K562 (cell line): ENCODE data around the gene SRPK1. TPM values are rescaled to one million over a fixed set of nuclear protein-coding genes. Genes with fewer than 3 reads are reported as not detected.

Experiments used
- ATF1 ChIP-seq, 2 experiments: fragments of 450-650 bp in 1 of 2; IDR thresholded peaks; 2 replicates each; pipeline ENCODE4 v1.6.1; 2016; ENCODE audit warnings: missing compliant biosample characterization in 1 of 2, missing genetic modification characterization in 1 of 2
- CBFA2T2 ChIP-seq: fragments of 450-650 bp; conservative IDR thresholded peaks from 2 replicates; pipeline ENCODE4 v1.6.1; 2017; ENCODE audit warnings: mild to moderate bottlenecking
- CEBPZ ChIP-seq: fragments of 150-350 bp; IDR thresholded peaks from 2 replicates; pipeline ENCODE4 v1.6.1; 2014; ENCODE audit warnings: low read depth, mild to moderate bottlenecking, low read length, borderline replicate concordance
- FOSL1 ChIP-seq: fragments of 200-800 bp; sonication (Bioruptor generic); conservative IDR thresholded peaks from 2 replicates; pipeline ENCODE4 v1.6.1; 2016; ENCODE audit warnings: missing genetic modification characterization, missing compliant biosample characterization
- GTF2F1 ChIP-seq: IDR thresholded peaks from 2 replicates; pipeline ENCODE4 v1.6.1; 2011; ENCODE audit warnings: low read depth, low read length, improper control_type of control experiment
- HIVEP1 ChIP-seq: fragments of 250-450 bp; sonication (Bioruptor Pico); IDR thresholded peaks from 2 replicates; pipeline ENCODE4 v1.4.0; 2020; ENCODE audit warnings: mild to moderate bottlenecking
- HMGN3 ChIP-seq: IDR thresholded peaks from 2 replicates; pipeline ENCODE4 v1.6.1; 2011; ENCODE audit warnings: borderline replicate concordance, low read depth, mild to moderate bottlenecking, mixed read lengths, low read length; ENCODE audit not compliant: insufficient read length; ENCODE audit errors: extremely low read depth
- LCOR ChIP-seq: sonication (generic); formaldehyde crosslinking; IDR thresholded peaks from 2 replicates; pipeline ENCODE4 v1.8.0; 2022; ENCODE audit warnings: mild to moderate bottlenecking, missing genetic modification reagents
- MLLT1 ChIP-seq, 2 experiments: fragments of 450-650 bp; IDR thresholded peaks; 2 replicates each; pipeline ENCODE4 v1.6.1; 2016
- NFE2L1 ChIP-seq: fragments of 450-650 bp; IDR thresholded peaks from 2 replicates; pipeline ENCODE4 v1.6.1; 2016; ENCODE audit warnings: missing genetic modification characterization, low read depth, mild to moderate bottlenecking, missing compliant biosample characterization, moderate library complexity, borderline replicate concordance
- NFIC ChIP-seq: fragments of 450-650 bp; IDR thresholded peaks from 2 replicates; pipeline ENCODE4 v1.6.1; 2017; ENCODE audit warnings: mild to moderate bottlenecking, inconsistent platforms
- PPARD ChIP-seq: fragments of 250-450 bp; sonication (Bioruptor Pico); IDR thresholded peaks from 2 replicates; pipeline ENCODE4 v1.8.0; 2022; ENCODE audit warnings: inconsistent platforms, mild to moderate bottlenecking, moderate library complexity
- RCOR1 ChIP-seq, 2 experiments: IDR thresholded peaks; 2 replicates each; pipeline ENCODE4 v1.6.1; 2012; ENCODE audit warnings: low read depth in 2 of 2, low read length in 2 of 2, borderline replicate concordance in 1 of 2, improper control_type of control experiment in 1 of 2
- SMARCE1 ChIP-seq: fragments of 450-650 bp; IDR thresholded peaks from 2 replicates; pipeline ENCODE4 v1.7.1; 2016; ENCODE audit warnings: mild to moderate bottlenecking
- SRF ChIP-seq, 2 experiments: fragments of 250-450, 450-650 bp in 1 of 2; sonication (Bioruptor Pico) in 1 of 2; sonication (generic) in 1 of 2; formaldehyde crosslinking; IDR thresholded peaks; 2 replicates each; pipeline versions ENCODE4 v1.5.0 to v1.5.1; 2020 to 2022; ENCODE audit warnings: mild to moderate bottlenecking in 1 of 2, missing genetic modification reagents in 1 of 2
- STAT5A ChIP-seq: IDR thresholded peaks from 2 replicates; pipeline ENCODE4 v1.6.1; 2012; ENCODE audit warnings: low read length, inconsistent platforms, borderline replicate concordance
- TAF1 ChIP-seq: IDR thresholded peaks from 2 replicates; pipeline ENCODE4 v1.6.1; 2011; ENCODE audit warnings: mild to moderate bottlenecking, low read length, moderate library complexity; ENCODE audit not compliant: insufficient read depth, control insufficient read depth, severe bottlenecking; ENCODE audit errors: extremely low read depth
- U2AF2 ChIP-seq: fragments of 200-400 bp; formaldehyde crosslinking; optimal IDR thresholded peaks from 2 replicates; pipeline ENCODE3; 2017; ENCODE audit warnings: low read depth, mild to moderate bottlenecking, low read length
- ZNF644 ChIP-seq: fragments of 200-800 bp; sonication (Bioruptor generic); IDR thresholded peaks from 2 replicates; pipeline ENCODE4 v1.6.1; 2016; ENCODE audit warnings: low read depth, missing genetic modification characterization, missing compliant biosample characterization
- polyA plus RNA-seq, 8 experiments: library from polyadenylated mRNA; depleted of rRNA in 4 of 8; stranded (reverse) in 5 of 8; unstranded in 3 of 8; fragments of >200 nt; fragmentation: Nextera tagmentation in 2 of 8; fragmentation: Illumina TruSeq in 1 of 8; extraction: Ambion mirVana in 2 of 8; extraction: Trizol in 1 of 8; gene quantifications; 2 replicates each; pipeline versions ENCODE4 v1.2.1 to v1.2.3, GENCODE V29; 2011 to 2014; ENCODE audit warnings: inconsistent platforms in 1 of 8, missing spikeins in 1 of 8
- total RNA-seq, 7 experiments: library from RNA; depleted of rRNA in 6 of 7; stranded (reverse); fragments of >200 nt in 6 of 7; fragmentation: Illumina TruSeq in 2 of 7; extraction: Trizol in 2 of 7; gene quantifications; 2 replicates each; pipeline versions ENCODE4 v1.2.1 to v1.2.3, GENCODE V29; 2011 to 2021; ENCODE audit warnings: low replicate concordance in 1 of 7
- TF ChIP-seq, protein P1 (sequence below): fragments of 250-450 bp; sonication (Bioruptor Pico); IDR thresholded peaks from 2 replicates; pipeline ENCODE4 v1.8.0; 2022; ENCODE audit warnings: moderate library complexity, mild to moderate bottlenecking, inconsistent platforms
- TF ChIP-seq, protein P2 (sequence below): sonication (generic); formaldehyde crosslinking; IDR thresholded peaks from 2 replicates; pipeline ENCODE4 v1.9.0; 2022; ENCODE audit warnings: mild to moderate bottlenecking, missing genetic modification reagents

Gene SRPK1
- total and polyA plus RNA-seq, 9 of the 15 experiments (the other 6 are each of a cell fraction or from before 2014, with no cell fraction given) = 99.6 to 185 (median 159) TPM

DNA sequence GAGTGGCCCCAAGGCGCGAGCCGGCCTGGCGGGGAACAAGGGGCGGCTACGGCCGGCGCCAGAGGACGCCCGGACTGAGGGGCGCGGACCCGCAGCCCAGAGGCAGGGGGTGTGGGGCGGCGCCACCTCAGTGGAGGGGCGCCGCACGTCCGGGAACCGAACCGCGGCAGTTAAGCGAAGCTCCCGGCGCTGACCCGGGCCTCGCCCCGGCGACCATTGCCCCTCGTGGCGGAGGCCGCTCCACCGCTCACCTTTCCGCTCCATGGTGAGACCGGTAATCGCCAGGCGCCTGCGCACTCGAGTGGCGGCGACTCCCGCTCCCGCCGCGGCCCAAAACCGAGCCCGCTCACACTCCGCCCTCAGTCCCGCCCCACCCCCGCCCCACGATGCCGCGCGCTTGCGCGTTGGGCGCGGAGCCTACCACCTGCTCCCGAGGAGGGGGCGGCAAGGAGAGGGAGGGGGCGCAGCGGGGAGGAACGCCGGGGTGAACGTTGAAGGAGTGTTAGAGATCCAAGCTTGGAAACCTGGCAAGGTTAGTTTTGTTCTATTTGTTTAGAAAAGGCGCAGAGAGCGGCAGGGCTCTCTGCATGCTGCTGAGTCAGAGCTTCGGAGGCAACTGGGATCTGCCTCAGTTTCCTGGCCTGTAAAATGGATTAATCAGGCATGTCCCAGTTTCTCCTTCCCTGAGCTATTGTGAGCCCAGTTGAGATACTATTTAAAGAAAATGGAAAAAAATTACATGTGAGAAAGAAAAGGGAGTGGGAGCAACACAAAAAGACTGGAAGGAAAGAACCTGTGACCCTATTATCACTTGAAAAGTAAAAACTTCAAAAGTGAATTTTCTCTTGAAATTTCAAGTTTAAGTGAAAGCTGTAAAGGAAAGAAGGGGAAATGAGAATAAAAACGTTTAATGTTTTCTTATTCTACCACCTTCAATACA is at the start of gene SRPK1 (continued):
- TF ChIP-seq STAT5A (no peak), MLLT1 (IDR thresholded peaks at IDR 0.05) (0 out of 4 replicates have a peak, but pooled peaks of 1 of the 2 experiments have one; percentile 30), PPARD (CRISPR knock-in tag) (no peak), U2AF2 (no peak), LCOR (CRISPR knock-in tag) (peak; percentile 98), RCOR1 (IDR thresholded peaks at IDR 0.05; ENCODE audit: borderline replicate concordance in 1 of 2, low read depth in 2 of 2, low read length in 2 of 2) (peak; percentile 46 to 91; a peak in 2 of 4 replicates), FOSL1 (tag) (peak; percentile 71), CBFA2T2 (no peak), CEBPZ (no peak), HIVEP1 (0 out of 2 replicates have a peak, but pooled peaks have one; percentile 43), ATF1 (CRISPR knock-in tag; IDR thresholded peaks at IDR 0.05) (no peak), ATF1 (tag; IDR thresholded peaks at IDR 0.05) (0 out of 2 replicates have a peak, but pooled peaks have one; percentile 39), NFIC (0 out of 2 replicates have a peak, but pooled peaks have one; percentile 12), HMGN3 (peak; percentile 28), TAF1 (peak; percentile 93), SMARCE1 (peak; percentile 70; the same call in 1 of the 2 replicates), GTF2F1 (no peak), SRF (CRISPR knock-in tag; IDR thresholded peaks at IDR 0.05) (peak in 1 of 2 experiments; percentile 78; a peak in 2 of 4 replicates), ZNF644 (no peak), NFE2L1 (tag) (no peak; the same call in 1 of the 2 replicates)
- TF ChIP-seq, protein P1, sequence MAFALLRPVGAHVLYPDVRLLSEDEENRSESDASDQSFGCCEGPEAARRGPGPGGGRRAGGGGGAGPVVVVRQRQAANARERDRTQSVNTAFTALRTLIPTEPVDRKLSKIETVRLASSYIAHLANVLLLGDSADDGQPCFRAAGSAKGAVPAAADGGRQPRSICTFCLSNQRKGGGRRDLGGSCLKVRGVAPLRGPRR (CRISPR knock-in tag) = no peak
- TF ChIP-seq, protein P2, sequence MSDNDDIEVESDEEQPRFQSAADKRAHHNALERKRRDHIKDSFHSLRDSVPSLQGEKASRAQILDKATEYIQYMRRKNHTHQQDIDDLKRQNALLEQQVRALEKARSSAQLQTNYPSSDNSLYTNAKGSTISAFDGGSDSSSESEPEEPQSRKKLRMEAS = peak; percentile 90
